ENCODE measurements around the gene AGO4. TPM values are rescaled to one million over a fixed set of nuclear protein-coding genes. Genes with fewer than 3 reads are reported as not detected.
"Not testable (repeated sequence)": the region's sequence is repeated elsewhere in the genome, so short reads cannot be mapped to it uniquely, and the experiment has no call there.

The AGO4 gene
- total RNA-seq, 6 donors from 2014 or later = 18.6 to 32.5 (median 26.1) TPM

GRCh38 chr1:35887508-35887907 lies 79.7 kb downstream of the AGO4 start:
- DNase-seq (no peak), ATAC-seq (ENCODE audit: low FRiP score in 2 of 2) (no peak)
- 79 to 89% methylated on average over 2 of the region's 2 CpGs for WGBS, 2 donors
- TF ChIP-seq POLR2A (IDR thresholded peaks at IDR 0.05) (no peak), CTCF (IDR thresholded peaks at IDR 0.05) (no peak), POLR2AphosphoS5 (IDR thresholded peaks at IDR 0.05) (no peak), EP300 (IDR thresholded peaks at IDR 0.05) (no peak)
- H3K36me3 ChIP-seq = peaks cover 0 to 41% (median 14%) of the 10 kb centered on the region in 4 donors
- no peaks in the 10 kb centered on the region for H3K27me3 ChIP-seq
- no peaks in the 10 kb centered on the region for H3K9me3 ChIP-seq
- H3K4me3 ChIP-seq = no peak overlapping the region
- peaks cover 29 to 50% (median 34%) of the 10 kb centered on the region in 4 donors for H3K4me1 ChIP-seq
- no peak overlapping the region for H3K27ac ChIP-seq

- Histone ChIP-seq H3K27me3 (no peaks in the 10 kb centered on the region), H3K4me3 (no peak overlapping the region), H3K4me1 (peaks cover 25 to 45% (median 31%) of the 10 kb centered on the region in 4 donors), H3K36me3 (peaks cover 0 to 48% (median 20%) of the 10 kb centered on the region in 4 donors), H3K27ac (no peak overlapping the region), H3K9me3 (no peaks in the 10 kb centered on the region)
- DNase-seq (no peak), ATAC-seq (ENCODE audit: low FRiP score in 2 of 2) (no peak)
- no peak for TF ChIP-seq POLR2AphosphoS5 (IDR thresholded peaks at IDR 0.05)
- no peak for TF ChIP-seq EP300 (IDR thresholded peaks at IDR 0.05)
- no peak for TF ChIP-seq CTCF (IDR thresholded peaks at IDR 0.05)
- no peak for TF ChIP-seq POLR2A (IDR thresholded peaks at IDR 0.05)
- WGBS, 2 donors = 90 to 97% methylated on average over 11 of the region's 11 CpGs
Observed at GRCh38 chr1:35888255-35888654, 80.4 kb downstream of the AGO4 start.

GRCh38 chr1:35888981-35889380 lies 81.2 kb downstream of the AGO4 start:
- Histone ChIP-seq H3K36me3 (peaks cover 6 to 56% (median 27%) of the 10 kb centered on the region in 4 donors), H3K4me1 (peaks cover 23 to 41% (median 28%) of the 10 kb centered on the region in 4 donors)
- not testable (repeated sequence) for H3K9me3 ChIP-seq; ATAC-seq (ENCODE audit: low FRiP score in 2 of 2); H3K4me3 ChIP-seq; H3K27me3 ChIP-seq; DNase-seq; H3K27ac ChIP-seq
- WGBS, 2 donors = 76 to 77% methylated on average over 3 of the region's 3 CpGs

GRCh38 chr1:35893051-35893879 lies 85.4 kb downstream of the AGO4 start:
- Histone ChIP-seq H3K27ac (peak overlapping the region in 2 of 4 donors; percentile 55 to 62), H3K4me3 (no peak overlapping the region), H3K36me3 (peaks cover 6 to 94% (median 42%) of the 10 kb centered on the region in 4 donors), H3K4me1 (no peaks in the 10 kb centered on the region), H3K9me3 (no peaks in the 10 kb centered on the region), H3K27me3 (no peaks in the 10 kb centered on the region)
- WGBS, 2 donors = 95 to 99% methylated on average over 7 to 14 of the region's 14 CpGs
- peak; percentile 6 to 28 for ATAC-seq (ENCODE audit: low FRiP score in 2 of 2)
- peak in 1 of 2 donors; percentile 56 for DNase-seq
- TF ChIP-seq CTCF (IDR thresholded peaks at IDR 0.05) (no peak), POLR2AphosphoS5 (IDR thresholded peaks at IDR 0.05) (no peak), POLR2A (IDR thresholded peaks at IDR 0.05) (no peak), EP300 (IDR thresholded peaks at IDR 0.05) (no peak)

GRCh38 chr1:35894183-35894582 lies 86.4 kb downstream of the AGO4 start:
- Histone ChIP-seq H3K4me1 (no peaks in the 10 kb centered on the region), H3K4me3 (no peak overlapping the region), H3K36me3 (peaks cover 6 to 91% (median 39%) of the 10 kb centered on the region in 4 donors), H3K27me3 (no peaks in the 10 kb centered on the region), H3K9me3 (no peaks in the 10 kb centered on the region), H3K27ac (peak overlapping the region in 3 of 4 donors; percentile 26 to 62 (median 55))
- DNase-seq (peak in 1 of 2 donors; percentile 78), ATAC-seq (ENCODE audit: low FRiP score in 2 of 2) (peak; percentile 68 to 85)
- no peak for TF ChIP-seq POLR2AphosphoS5 (IDR thresholded peaks at IDR 0.05)
- TF ChIP-seq CTCF (IDR thresholded peaks at IDR 0.05) = no peak
- no peak for TF ChIP-seq EP300 (IDR thresholded peaks at IDR 0.05)
- TF ChIP-seq POLR2A (IDR thresholded peaks at IDR 0.05) = no peak
- WGBS, 2 donors = 50 to 77% methylated on average over 6 of the region's 6 CpGs

Data from upper lobe of left lung (tissue), 6 donors.